Spinal cord (tissue), 10 donors: Measurements from ENCODE around the gene FUT7. TPM values are rescaled to one million over a fixed set of nuclear protein-coding genes. Genes with fewer than 3 reads are reported as not detected.

Experiments
- DNase-seq, 6 donors: peaks; one replicate each; pipeline versions ENCODE4 v3.0.0 to v3.0.0-alpha.2; 2013 to 2015; ENCODE audit warnings: low spot score in 6 of 6, low read depth in 4 of 6
- H3K27ac ChIP-seq: one replicate; pipeline ENCODE4 v1.5.1; 2013; ENCODE audit warnings: low read depth, low read length, control low read depth
- H3K27me3 ChIP-seq: one replicate; pipeline ENCODE4 v1.6.1; 2013; ENCODE audit warnings: low read length; ENCODE audit not compliant: control insufficient read depth, insufficient read depth
- H3K36me3 ChIP-seq: one replicate; pipeline ENCODE4 v1.6.1; 2013; ENCODE audit warnings: low read length; ENCODE audit not compliant: control insufficient read depth, insufficient read depth
- H3K4me1 ChIP-seq: one replicate; pipeline ENCODE4 v1.6.1; 2013; ENCODE audit warnings: low read length; ENCODE audit not compliant: control insufficient read depth, insufficient read depth
- H3K4me3 ChIP-seq: one replicate; pipeline ENCODE4 v1.5.1; 2013; ENCODE audit warnings: low read depth, low read length, control low read depth
- H3K9me3 ChIP-seq: one replicate; pipeline ENCODE4 v1.6.1; 2013; ENCODE audit warnings: low read length; ENCODE audit not compliant: control insufficient read depth, insufficient read depth
- WGBS: methylation state at CpG from one replicate; pipeline ENCODE4 v1.1.5; 2013; ENCODE audit warnings: missing lambda C conversion rate; ENCODE audit not compliant: insufficient coverage; 5-methylcytosine and 5-hydroxymethylcytosine counted together
- polyA plus RNA-seq, 2 donors: library from polyadenylated mRNA; unstranded; fragments of 120-200 nt; gene quantifications; one replicate each; pipeline ENCODE4 v1.2.1, GENCODE V29; 2013; ENCODE audit not compliant: insufficient read length in 2 of 2
- total RNA-seq, 2 donors: library from RNA; depleted of rRNA in 1 of 2; stranded (reverse); fragments of 120-200 nt in 1 of 2; fragments of >200 nt in 1 of 2; gene quantifications; one replicate each; pipeline versions ENCODE4 v1.2.3 to v1.2.4, GENCODE V29; 2013 to 2014
- donor health status: healthy.

The FUT7 gene
- total and polyA plus RNA-seq, 4 donors = 0.06 to 0.52 (median 0.45) TPM

GRCh38 chr9:137019891-137020683 lies 11.8 kb downstream of the FUT7 start:
- Histone ChIP-seq H3K9me3 (no peaks in the 10 kb centered on the region), H3K4me3 (no peak overlapping the region), H3K27me3 (no peaks in the 10 kb centered on the region), H3K27ac (no peak overlapping the region), H3K36me3 (peaks cover 96% of the 10 kb centered on the region), H3K4me1 (peaks cover 24% of the 10 kb centered on the region)
- no peak for DNase-seq
- WGBS = 90% methylated on average over 34 of the region's 34 CpGs

GRCh38 chr9:137018761-137019559 lies 12.9 kb downstream of the FUT7 start:
- WGBS = 91% methylated on average over 34 of the region's 36 CpGs
- Histone ChIP-seq H3K36me3 (peaks cover 98% of the 10 kb centered on the region), H3K27ac (no peak overlapping the region), H3K4me3 (no peak overlapping the region), H3K9me3 (no peaks in the 10 kb centered on the region), H3K4me1 (peaks cover 14% of the 10 kb centered on the region), H3K27me3 (no peaks in the 10 kb centered on the region)
- DNase-seq = no peak

- H3K27ac ChIP-seq = no peak overlapping the region
- no peaks in the 10 kb centered on the region for H3K27me3 ChIP-seq
- no peaks in the 10 kb centered on the region for H3K9me3 ChIP-seq
- 96% methylated on average over 36 of the region's 45 CpGs for WGBS
- H3K4me1 ChIP-seq = peaks cover 5% of the 10 kb centered on the region
- peaks cover 98% of the 10 kb centered on the region for H3K36me3 ChIP-seq
- DNase-seq = no peak
- H3K4me3 ChIP-seq = no peak overlapping the region
These were observed 13.9 kb downstream of the FUT7 start for GRCh38 chr9:137017791-137018497.

GRCh38 chr9:137017071-137017470 lies 14.8 kb downstream of the FUT7 start:
- H3K9me3 ChIP-seq = no peaks in the 10 kb centered on the region
- DNase-seq = no peak
- H3K27ac ChIP-seq = no peak overlapping the region
- H3K36me3 ChIP-seq = peaks cover 98% of the 10 kb centered on the region
- no peak overlapping the region for H3K4me3 ChIP-seq
- H3K4me1 ChIP-seq = no peaks in the 10 kb centered on the region
- H3K27me3 ChIP-seq = no peaks in the 10 kb centered on the region
- 98% methylated on average over 28 of the region's 28 CpGs for WGBS

- 94% methylated on average over 14 of the region's 16 CpGs for WGBS
- Histone ChIP-seq H3K36me3 (peaks cover 98% of the 10 kb centered on the region), H3K4me3 (no peak overlapping the region), H3K27me3 (no peaks in the 10 kb centered on the region), H3K27ac (no peak overlapping the region), H3K9me3 (no peaks in the 10 kb centered on the region), H3K4me1 (no peaks in the 10 kb centered on the region)
- DNase-seq = no peak
These were observed 15.5 kb downstream of the FUT7 start for GRCh38 chr9:137016436-137016835.

- Histone ChIP-seq H3K9me3 (no peaks in the 10 kb centered on the region), H3K4me1 (no peaks in the 10 kb centered on the region), H3K36me3 (peaks cover 98% of the 10 kb centered on the region), H3K27me3 (no peaks in the 10 kb centered on the region), H3K27ac (no peak overlapping the region), H3K4me3 (no peak overlapping the region)
- 96% methylated on average over 20 of the region's 21 CpGs for WGBS
- DNase-seq = no peak
These were observed 15.9 kb downstream of the FUT7 start for GRCh38 chr9:137015976-137016375.

GRCh38 chr9:137015540-137015930 lies 16.4 kb downstream of the FUT7 start:
- WGBS = 96% methylated on average over 24 of the region's 25 CpGs
- peaks cover 98% of the 10 kb centered on the region for H3K36me3 ChIP-seq
- no peaks in the 10 kb centered on the region for H3K4me1 ChIP-seq
- H3K27me3 ChIP-seq = no peaks in the 10 kb centered on the region
- DNase-seq = no peak
- H3K4me3 ChIP-seq = no peak overlapping the region
- H3K9me3 ChIP-seq = no peaks in the 10 kb centered on the region
- no peak overlapping the region for H3K27ac ChIP-seq

- Histone ChIP-seq H3K27ac (no peak overlapping the region), H3K4me1 (no peaks in the 10 kb centered on the region), H3K9me3 (no peaks in the 10 kb centered on the region), H3K4me3 (no peak overlapping the region), H3K27me3 (no peaks in the 10 kb centered on the region), H3K36me3 (peaks cover 98% of the 10 kb centered on the region)
- no peak for DNase-seq
- 97% methylated on average over 35 of the region's 36 CpGs for WGBS
These were observed 16.9 kb downstream of the FUT7 start for GRCh38 chr9:137014776-137015539.

- Histone ChIP-seq H3K9me3 (no peaks in the 10 kb centered on the region), H3K4me3 (no peak overlapping the region), H3K4me1 (no peaks in the 10 kb centered on the region), H3K27me3 (no peaks in the 10 kb centered on the region), H3K36me3 (peaks cover 98% of the 10 kb centered on the region), H3K27ac (no peak overlapping the region)
- no peak for DNase-seq
- WGBS = 91% methylated on average over 23 of the region's 23 CpGs
These were observed 17.7 kb downstream of the FUT7 start for GRCh38 chr9:137014166-137014565.
